Activated CD4-positive, alpha-beta memory T cell treated with anti-CD3 and anti-CD28 coated beads, Interleukin-2, amount 10 ng/mL, durations not matched to agents 7 days and 5 days (primary cell): ENCODE measurements around the gene SLC15A5. TPM values are rescaled to one million over a fixed set of nuclear protein-coding genes. Genes with fewer than 3 reads are reported as not detected.

Experiments
- CTCF ChIA-PET: fragments of 350-600 bp; sonication (Branson Sonifier 250); formaldehyde crosslinking; loops from one replicate; lab custom pipeline; 2021; ENCODE audit warnings: antibody characterized with exemption, inconsistent platforms; lab: Charles Lee
- POLR2A ChIA-PET: fragments of 350-600 bp; sonication (Branson Sonifier 250); formaldehyde crosslinking; loops from one replicate; lab custom pipeline; 2021; ENCODE audit warnings: antibody characterized with exemption; lab: Charles Lee
- DNase-seq: peaks from one replicate; pipeline ENCODE4 v3.0.0-alpha.2; 2020
- H3K27ac Mint-ChIP-seq: one replicate; pipeline ENCODE4 v1.8.0; 2021; ENCODE audit warnings: mild to moderate bottlenecking, mixed read lengths
- H3K27me3 Mint-ChIP-seq: one replicate; pipeline ENCODE4 v1.8.0; 2021; ENCODE audit warnings: mixed read lengths
- H3K36me3 Mint-ChIP-seq: one replicate; pipeline ENCODE4 v1.8.0; 2021; ENCODE audit warnings: low read depth, mixed read lengths
- H3K4me1 Mint-ChIP-seq: one replicate; pipeline ENCODE4 v1.8.0; 2021; ENCODE audit warnings: mixed read lengths
- H3K4me3 Mint-ChIP-seq: one replicate; pipeline ENCODE4 v1.8.0; 2021; ENCODE audit warnings: mild to moderate bottlenecking, mixed read lengths
- H3K9me3 Mint-ChIP-seq: one replicate; pipeline ENCODE4 v1.8.0; 2021; ENCODE audit warnings: mixed read lengths
- total RNA-seq, 2 experiments: library from RNA; stranded (reverse); gene quantifications; one replicate each; pipeline ENCODE4 v1.2.3, GENCODE V29; 2021

Gene SLC15A5
- total RNA-seq, 2 experiments from 2014 or later = not detected

GRCh38 chr12:16198884-16199283 lies 78.6 kb downstream of the SLC15A5 start:
- CTCF ChIA-PET = no interaction called here
- POLR2A ChIA-PET = no interaction called here
- peaks cover 13% of the 10 kb centered on the region for H3K9me3 Mint-ChIP-seq
- DNase-seq = no peak
- H3K36me3 Mint-ChIP-seq = no peaks in the 10 kb centered on the region
- H3K4me1 Mint-ChIP-seq = no peaks in the 10 kb centered on the region
- no peak overlapping the region for H3K4me3 Mint-ChIP-seq
- H3K27me3 Mint-ChIP-seq = no peaks in the 10 kb centered on the region
- no peak overlapping the region for H3K27ac Mint-ChIP-seq

- Mint-ChIP-seq H3K27ac (no peak overlapping the region), H3K9me3 (peaks cover 13% of the 10 kb centered on the region), H3K4me3 (no peak overlapping the region), H3K4me1 (no peaks in the 10 kb centered on the region), H3K27me3 (no peaks in the 10 kb centered on the region), H3K36me3 (no peaks in the 10 kb centered on the region)
- ChIA-PET CTCF (no interaction called here), POLR2A (no interaction called here)
- no peak for DNase-seq
Measured at GRCh38 chr12:16197600-16197999, 79.9 kb downstream of the SLC15A5 start.

GRCh38 chr12:16189849-16190248 lies 87.6 kb downstream of the SLC15A5 start:
- no peaks in the 10 kb centered on the region for H3K36me3 Mint-ChIP-seq
- ChIA-PET CTCF (no interaction called here), POLR2A (no interaction called here)
- no peak overlapping the region for H3K4me3 Mint-ChIP-seq
- H3K4me1 Mint-ChIP-seq = no peaks in the 10 kb centered on the region
- no peak overlapping the region for H3K27ac Mint-ChIP-seq
- no peaks in the 10 kb centered on the region for H3K9me3 Mint-ChIP-seq
- no peak for DNase-seq
- no peaks in the 10 kb centered on the region for H3K27me3 Mint-ChIP-seq

GRCh38 chr12:16187660-16188059 lies 89.8 kb downstream of the SLC15A5 start:
- Mint-ChIP-seq H3K27me3 (no peaks in the 10 kb centered on the region), H3K4me1 (no peaks in the 10 kb centered on the region), H3K27ac (no peak overlapping the region), H3K4me3 (no peak overlapping the region), H3K9me3 (peaks cover 2% of the 10 kb centered on the region), H3K36me3 (no peaks in the 10 kb centered on the region)
- POLR2A ChIA-PET = no interaction called here
- no peak for DNase-seq
- CTCF ChIA-PET = no interaction called here

- H3K27ac Mint-ChIP-seq = no peak overlapping the region
- H3K36me3 Mint-ChIP-seq = no peaks in the 10 kb centered on the region
- ChIA-PET POLR2A (no interaction called here), CTCF (no interaction called here)
- H3K4me1 Mint-ChIP-seq = no peaks in the 10 kb centered on the region
- no peak overlapping the region for H3K4me3 Mint-ChIP-seq
- H3K27me3 Mint-ChIP-seq = no peaks in the 10 kb centered on the region
- no peak for DNase-seq
- H3K9me3 Mint-ChIP-seq = peaks cover 2% of the 10 kb centered on the region
Measured at GRCh38 chr12:16184681-16185080, 92.8 kb downstream of the SLC15A5 start.

GRCh38 chr12:16183541-16183940 lies 93.9 kb downstream of the SLC15A5 start:
- CTCF ChIA-PET = no interaction called here
- Mint-ChIP-seq H3K36me3 (no peaks in the 10 kb centered on the region), H3K9me3 (peaks cover 4% of the 10 kb centered on the region), H3K4me3 (no peak overlapping the region), H3K27ac (no peak overlapping the region), H3K27me3 (no peaks in the 10 kb centered on the region), H3K4me1 (no peaks in the 10 kb centered on the region)
- POLR2A ChIA-PET = no interaction called here
- no peak for DNase-seq

GRCh38 chr12:16175840-16176239 lies 101.6 kb downstream of the SLC15A5 start:
- Mint-ChIP-seq H3K27me3 (no peaks in the 10 kb centered on the region), H3K27ac (no peak overlapping the region), H3K4me1 (no peaks in the 10 kb centered on the region), H3K4me3 (no peak overlapping the region), H3K36me3 (no peaks in the 10 kb centered on the region), H3K9me3 (peaks cover 2% of the 10 kb centered on the region)
- DNase-seq = no peak
- CTCF ChIA-PET = no interaction called here
- POLR2A ChIA-PET = no interaction called here

GRCh38 chr12:16174282-16174681 lies 103.2 kb downstream of the SLC15A5 start:
- no peaks in the 10 kb centered on the region for H3K4me1 Mint-ChIP-seq
- no peak for DNase-seq
- no peak overlapping the region for H3K27ac Mint-ChIP-seq
- POLR2A ChIA-PET = no interaction called here
- no peaks in the 10 kb centered on the region for H3K36me3 Mint-ChIP-seq
- peaks cover 2% of the 10 kb centered on the region for H3K9me3 Mint-ChIP-seq
- H3K27me3 Mint-ChIP-seq = no peaks in the 10 kb centered on the region
- CTCF ChIA-PET = no interaction called here
- H3K4me3 Mint-ChIP-seq = no peak overlapping the region

GRCh38 chr12:16171348-16171747 lies 106.1 kb downstream of the SLC15A5 start:
- no peak overlapping the region for H3K27ac Mint-ChIP-seq
- ChIA-PET POLR2A (no interaction called here), CTCF (no interaction called here)
- DNase-seq = no peak
- H3K4me3 Mint-ChIP-seq = no peak overlapping the region
- no peaks in the 10 kb centered on the region for H3K27me3 Mint-ChIP-seq
- H3K9me3 Mint-ChIP-seq = no peaks in the 10 kb centered on the region
- no peaks in the 10 kb centered on the region for H3K36me3 Mint-ChIP-seq
- H3K4me1 Mint-ChIP-seq = no peaks in the 10 kb centered on the region

GRCh38 chr12:16168078-16168477 lies 109.4 kb downstream of the SLC15A5 start:
- no peak for DNase-seq
- H3K27me3 Mint-ChIP-seq = no peaks in the 10 kb centered on the region
- no peaks in the 10 kb centered on the region for H3K36me3 Mint-ChIP-seq
- ChIA-PET CTCF (no interaction called here), POLR2A (no interaction called here)
- no peak overlapping the region for H3K4me3 Mint-ChIP-seq
- no peaks in the 10 kb centered on the region for H3K4me1 Mint-ChIP-seq
- H3K27ac Mint-ChIP-seq = no peak overlapping the region
- H3K9me3 Mint-ChIP-seq = no peaks in the 10 kb centered on the region

GRCh38 chr12:16166563-16167470 lies 110.7 kb downstream of the SLC15A5 start:
- CTCF ChIA-PET = no interaction called here
- Mint-ChIP-seq H3K9me3 (no peaks in the 10 kb centered on the region), H3K27ac (no peak overlapping the region), H3K36me3 (no peaks in the 10 kb centered on the region), H3K27me3 (no peaks in the 10 kb centered on the region), H3K4me3 (no peak overlapping the region), H3K4me1 (no peaks in the 10 kb centered on the region)
- POLR2A ChIA-PET = no interaction called here
- DNase-seq = no peak

GRCh38 chr12:16165506-16165905 lies 112.0 kb downstream of the SLC15A5 start:
- Mint-ChIP-seq H3K27me3 (no peaks in the 10 kb centered on the region), H3K9me3 (no peaks in the 10 kb centered on the region)

GRCh38 chr12:16163901-16164300 lies 113.6 kb downstream of the SLC15A5 start:
- Mint-ChIP-seq H3K27ac (no peak overlapping the region), H3K36me3 (no peaks in the 10 kb centered on the region), H3K4me1 (no peaks in the 10 kb centered on the region), H3K4me3 (no peak overlapping the region), H3K9me3 (no peaks in the 10 kb centered on the region), H3K27me3 (no peaks in the 10 kb centered on the region)
- DNase-seq = no peak
- CTCF ChIA-PET = no interaction called here
- POLR2A ChIA-PET = no interaction called here

More at GRCh38 chr12:16165506-16165905, 112.0 kb downstream of the SLC15A5 start:
- DNase-seq = no peak
- no peak overlapping the region for H3K4me3 Mint-ChIP-seq
- ChIA-PET POLR2A (no interaction called here), CTCF (no interaction called here)
- no peak overlapping the region for H3K27ac Mint-ChIP-seq
- H3K4me1 Mint-ChIP-seq = no peaks in the 10 kb centered on the region
- no peaks in the 10 kb centered on the region for H3K36me3 Mint-ChIP-seq

GRCh38 chr12:16163146-16163545 lies 114.3 kb downstream of the SLC15A5 start:
- Mint-ChIP-seq H3K9me3 (no peaks in the 10 kb centered on the region), H3K27ac (no peak overlapping the region), H3K4me1 (no peaks in the 10 kb centered on the region), H3K27me3 (no peaks in the 10 kb centered on the region), H3K36me3 (no peaks in the 10 kb centered on the region), H3K4me3 (no peak overlapping the region)
- POLR2A ChIA-PET = no interaction called here
- CTCF ChIA-PET = no interaction called here
- DNase-seq = no peak
